Peyer's patch (tissue), 4 donors: Measurements from ENCODE around the gene ITGAV. TPM values are rescaled to one million over a fixed set of nuclear protein-coding genes. Genes with fewer than 3 reads are reported as not detected.

Source experiments
- DNase-seq, 3 donors: peaks; one replicate each; pipeline ENCODE4 v3.0.0-alpha.2; 2017 to 2019
- H3K27ac ChIP-seq, 4 donors: fragments of 200-600 bp; sonication (generic); one replicate each; pipeline ENCODE4 v1.5.1; 2016 to 2019
- H3K27me3 ChIP-seq, 2 donors: fragments of 200-600 bp; sonication (generic); one replicate each; pipeline ENCODE4 v1.5.1; 2019
- H3K36me3 ChIP-seq, 3 donors: fragments of 200-600 bp; sonication (generic); one replicate each; pipeline ENCODE4 v1.5.1; 2016 to 2019
- H3K4me1 ChIP-seq, 4 donors: fragments of 200-600 bp; sonication (generic); one replicate each; pipeline ENCODE4 v1.5.1; 2016 to 2019
- H3K4me3 ChIP-seq, 4 donors: fragments of 200-600 bp; sonication (generic); 1 replicate in 3 of 4; 2 replicates in 1 of 4; pipeline ENCODE4 v1.5.1; 2016 to 2019; ENCODE audit warnings: mild to moderate bottlenecking in 1 of 4
- H3K9me3 ChIP-seq, 4 donors: fragments of 200-600 bp; sonication (generic); one replicate each; pipeline ENCODE4 v1.5.1; 2016 to 2019; ENCODE audit warnings: mild to moderate bottlenecking in 1 of 4
- POLR2A ChIP-seq, 2 donors: fragments of 450-650 bp; IDR thresholded peaks; one replicate each; pipeline ENCODE4 v1.5.1; 2017; ENCODE audit warnings: antibody characterized with exemption in 2 of 2, mild to moderate bottlenecking in 2 of 2, moderate library complexity in 2 of 2
- total RNA-seq, 4 donors: library from RNA; depleted of rRNA; stranded (reverse); fragments of >200 nt; gene quantifications; one replicate each; pipeline ENCODE4 v1.1.0, GENCODE V29; 2016
- TF ChIP-seq, protein P1 (sequence below), 6 experiments: fragments of 450-650 bp in 4 of 6; fragments of 200-600 bp in 2 of 6; sonication (generic) in 1 of 6; IDR thresholded peaks; one replicate each; pipeline ENCODE4 v1.5.1; 2017 to 2019; ENCODE audit warnings: antibody characterized with exemption in 6 of 6, mild to moderate bottlenecking in 3 of 6, moderate library complexity in 1 of 6

Gene ITGAV
- total RNA-seq, 4 donors from 2014 or later, result 28.1 to 35.9 (median 31.2) TPM

DNA sequence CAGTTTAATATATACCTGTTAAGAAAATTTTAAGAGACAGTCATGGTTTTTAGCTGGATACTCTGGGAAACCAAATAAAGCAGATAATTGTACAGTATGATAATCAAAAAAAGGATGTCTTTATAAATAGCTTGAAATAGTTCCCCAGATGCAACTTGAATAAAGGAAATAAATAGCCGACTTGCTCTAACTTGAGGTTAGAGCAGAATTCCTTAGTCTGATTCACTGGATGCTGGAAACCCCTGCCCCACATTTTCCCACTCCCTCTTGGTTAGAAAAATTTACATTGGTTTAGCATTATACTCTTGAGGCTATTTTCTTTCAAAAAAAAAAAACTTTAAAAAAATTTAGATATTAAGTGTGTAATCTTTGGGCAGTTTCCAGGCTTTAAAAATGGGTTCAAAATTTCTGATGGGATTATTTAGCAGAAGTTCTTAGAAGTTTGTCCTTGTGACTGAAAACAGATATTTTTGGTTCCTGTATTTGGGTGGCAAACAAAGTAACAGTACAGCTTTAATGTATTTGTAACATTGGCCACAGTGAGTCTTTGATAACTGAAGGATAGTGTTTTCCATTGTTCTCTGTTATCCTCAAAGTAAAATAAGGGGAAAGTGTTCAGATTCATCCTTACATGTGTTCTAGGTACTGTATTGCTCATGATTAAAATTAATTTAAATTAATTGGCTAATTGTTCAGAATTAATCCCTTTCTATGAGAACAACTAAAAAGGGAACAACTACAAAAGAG lies 39.6 kb downstream of the ITGAV start:
- peaks cover 0 to 10% (median 0%) of the 10 kb centered on the region in 3 donors for H3K36me3 ChIP-seq
- no peaks in the 10 kb centered on the region for H3K9me3 ChIP-seq
- no peak overlapping the region for H3K27ac ChIP-seq
- no peak overlapping the region for H3K4me3 ChIP-seq
- H3K27me3 ChIP-seq, result no peaks in the 10 kb centered on the region
- TF ChIP-seq POLR2A (IDR thresholded peaks at IDR 0.05), result no peak
- TF ChIP-seq, protein P1, sequence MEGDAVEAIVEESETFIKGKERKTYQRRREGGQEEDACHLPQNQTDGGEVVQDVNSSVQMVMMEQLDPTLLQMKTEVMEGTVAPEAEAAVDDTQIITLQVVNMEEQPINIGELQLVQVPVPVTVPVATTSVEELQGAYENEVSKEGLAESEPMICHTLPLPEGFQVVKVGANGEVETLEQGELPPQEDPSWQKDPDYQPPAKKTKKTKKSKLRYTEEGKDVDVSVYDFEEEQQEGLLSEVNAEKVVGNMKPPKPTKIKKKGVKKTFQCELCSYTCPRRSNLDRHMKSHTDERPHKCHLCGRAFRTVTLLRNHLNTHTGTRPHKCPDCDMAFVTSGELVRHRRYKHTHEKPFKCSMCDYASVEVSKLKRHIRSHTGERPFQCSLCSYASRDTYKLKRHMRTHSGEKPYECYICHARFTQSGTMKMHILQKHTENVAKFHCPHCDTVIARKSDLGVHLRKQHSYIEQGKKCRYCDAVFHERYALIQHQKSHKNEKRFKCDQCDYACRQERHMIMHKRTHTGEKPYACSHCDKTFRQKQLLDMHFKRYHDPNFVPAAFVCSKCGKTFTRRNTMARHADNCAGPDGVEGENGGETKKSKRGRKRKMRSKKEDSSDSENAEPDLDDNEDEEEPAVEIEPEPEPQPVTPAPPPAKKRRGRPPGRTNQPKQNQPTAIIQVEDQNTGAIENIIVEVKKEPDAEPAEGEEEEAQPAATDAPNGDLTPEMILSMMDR (IDR thresholded peaks at IDR 0.05), result no peak
- DNase-seq, result no peak
- no peaks in the 10 kb centered on the region for H3K4me1 ChIP-seq

DNA sequence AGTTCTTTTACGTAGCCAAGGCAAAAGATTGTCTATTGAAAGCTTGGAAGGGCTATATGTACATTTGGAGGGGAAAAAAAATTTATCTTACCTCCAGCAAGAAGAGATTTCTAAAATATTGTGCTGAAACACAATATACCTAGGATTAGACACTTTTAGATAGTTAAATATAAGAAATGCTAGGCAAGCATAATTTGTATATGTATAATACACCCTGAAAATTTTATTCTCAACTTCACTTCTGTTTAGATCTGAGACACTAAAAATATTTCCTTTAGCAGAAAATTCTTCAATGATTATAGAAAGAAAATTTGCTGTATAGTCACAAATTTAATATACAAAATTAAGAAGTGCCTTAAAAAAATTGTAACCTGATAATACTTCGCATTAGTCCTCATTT lies 42.6 kb downstream of the ITGAV start:
- Histone ChIP-seq H3K4me3 (no peak overlapping the region), H3K4me1 (no peaks in the 10 kb centered on the region), H3K27me3 (no peaks in the 10 kb centered on the region), H3K9me3 (no peaks in the 10 kb centered on the region), H3K27ac (no peak overlapping the region), H3K36me3 (peaks cover 0 to 8% (median 0%) of the 10 kb centered on the region in 3 donors)
- DNase-seq, result no peak
- TF ChIP-seq, protein P1 (IDR thresholded peaks at IDR 0.05), result no peak
- TF ChIP-seq POLR2A (IDR thresholded peaks at IDR 0.05), result no peak

DNA sequence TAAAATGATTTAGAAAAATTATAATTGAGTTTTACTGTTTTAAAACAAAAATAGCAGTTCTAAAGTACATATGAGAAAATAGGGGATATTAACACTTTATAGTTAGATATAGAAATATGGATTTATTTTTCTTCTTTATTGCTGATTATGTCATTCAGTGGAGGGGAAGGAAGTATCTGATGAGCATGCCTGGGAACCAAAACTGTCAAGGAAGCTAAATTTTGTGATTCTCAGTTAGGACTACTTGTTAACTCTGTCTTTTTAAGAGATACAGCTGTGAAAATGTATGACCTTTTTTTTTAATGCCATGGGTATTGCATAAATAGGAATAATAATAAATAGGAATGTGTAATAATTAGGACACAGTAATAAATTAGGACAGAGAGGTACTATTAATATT lies 44.8 kb downstream of the ITGAV start:
- no peak for DNase-seq
- no peaks in the 10 kb centered on the region for H3K9me3 ChIP-seq
- no peak overlapping the region for H3K27ac ChIP-seq
- TF ChIP-seq POLR2A (IDR thresholded peaks at IDR 0.05), result no peak
- TF ChIP-seq, protein P1 (IDR thresholded peaks at IDR 0.05), result no peak
- no peaks in the 10 kb centered on the region for H3K4me1 ChIP-seq
- no peaks in the 10 kb centered on the region for H3K27me3 ChIP-seq
- no peak overlapping the region for H3K4me3 ChIP-seq
- peaks cover 0 to 16% (median 0%) of the 10 kb centered on the region in 3 donors for H3K36me3 ChIP-seq

DNA sequence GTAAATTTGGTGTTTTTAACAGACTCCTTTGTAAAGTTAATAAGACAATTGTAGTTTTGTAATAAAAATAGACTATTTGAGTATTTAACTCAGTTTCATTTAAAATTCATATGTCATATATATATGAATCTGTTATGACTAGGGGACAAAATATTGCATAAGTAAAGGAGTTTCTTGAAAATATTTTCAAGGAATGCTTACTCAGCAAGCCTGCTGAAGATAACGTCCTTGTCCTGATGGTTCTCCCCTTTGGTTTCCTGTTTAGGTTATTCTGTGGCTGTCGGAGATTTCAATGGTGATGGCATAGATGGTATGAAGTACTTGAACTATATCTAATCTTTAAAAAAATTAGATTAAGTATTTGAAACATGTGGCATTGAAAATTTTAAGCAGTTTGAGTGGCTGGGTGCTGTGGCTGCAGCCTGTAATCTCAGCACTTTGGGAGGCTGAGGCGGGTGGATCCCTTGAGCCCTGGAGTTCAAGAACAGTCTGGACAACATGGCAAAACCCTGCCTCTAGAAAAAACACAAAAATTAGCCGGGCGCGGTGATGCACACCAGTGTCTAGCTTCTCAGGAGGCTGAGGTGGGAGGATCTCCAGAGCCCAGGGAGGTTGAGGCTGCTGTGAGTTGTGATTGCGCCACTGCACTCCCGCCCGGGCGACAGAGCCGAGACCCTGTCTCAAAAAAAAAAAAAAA lies 47.1 kb downstream of the ITGAV start:
- DNase-seq, result no peak
- TF ChIP-seq, protein P1 (IDR thresholded peaks at IDR 0.05), result no peak
- no peak for TF ChIP-seq POLR2A (IDR thresholded peaks at IDR 0.05)
- Histone ChIP-seq H3K4me1 (no peaks in the 10 kb centered on the region), H3K9me3 (no peaks in the 10 kb centered on the region), H3K4me3 (no peak overlapping the region), H3K36me3 (peaks cover 0 to 22% (median 0%) of the 10 kb centered on the region in 3 donors), H3K27me3 (no peaks in the 10 kb centered on the region), H3K27ac (no peak overlapping the region)

DNA sequence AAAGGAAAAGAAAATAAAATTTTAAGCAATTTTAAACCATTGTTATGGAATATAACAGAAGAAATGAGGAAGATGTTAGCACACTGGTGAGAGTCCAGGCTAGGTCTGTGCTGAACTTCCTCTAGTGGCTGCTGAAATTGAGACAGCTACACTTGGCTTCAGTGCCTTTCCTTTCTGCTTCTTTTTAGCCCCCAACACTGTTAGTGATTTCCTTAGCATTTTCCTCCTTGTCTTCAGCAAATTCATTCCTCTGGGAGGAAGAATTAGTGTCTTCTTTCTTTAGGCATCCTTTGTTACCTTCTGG lies 47.6 kb downstream of the ITGAV start:
- DNase-seq, result no peak
- TF ChIP-seq POLR2A (IDR thresholded peaks at IDR 0.05), result no peak
- TF ChIP-seq, protein P1 (IDR thresholded peaks at IDR 0.05), result no peak
- no peaks in the 10 kb centered on the region for H3K9me3 ChIP-seq
- H3K36me3 ChIP-seq, result peaks cover 0 to 27% (median 0%) of the 10 kb centered on the region in 3 donors
- H3K27me3 ChIP-seq, result no peaks in the 10 kb centered on the region
- H3K4me1 ChIP-seq, result no peaks in the 10 kb centered on the region
- H3K4me3 ChIP-seq, result no peak overlapping the region
- no peak overlapping the region for H3K27ac ChIP-seq
